ES-I3 (cell line): ENCODE data around the gene COL8A2.

Experiments used
- H3K36me3 ChIP-seq: 2 replicates; pipeline ENCODE4 v1.6.1; 2013; ENCODE audit warnings: mild to moderate bottlenecking, low read length, control low read depth, moderate library complexity; ENCODE audit not compliant: insufficient read depth
- H3K4me1 ChIP-seq: 2 replicates; pipeline ENCODE4 v1.6.1; 2013; ENCODE audit warnings: mild to moderate bottlenecking, control low read depth, low read length; ENCODE audit not compliant: insufficient read depth
- H3K9ac ChIP-seq: 2 replicates; pipeline ENCODE4 v1.6.1; 2013; ENCODE audit warnings: low read depth, mild to moderate bottlenecking, low read length, moderate library complexity
- H3K9me3 ChIP-seq: 2 replicates; pipeline ENCODE4 v1.6.1; 2013; ENCODE audit warnings: mild to moderate bottlenecking, low read length, moderate library complexity; ENCODE audit not compliant: control insufficient read depth, insufficient read depth

The COL8A2 gene

GRCh38 chr1:36122062-36123030 lies 2.7 kb downstream of the COL8A2 start:
- Histone ChIP-seq H3K4me1 (no peaks in the 10 kb centered on the region), H3K9ac (no peak overlapping the region), H3K36me3 (no peaks in the 10 kb centered on the region), H3K9me3 (no peaks in the 10 kb centered on the region)

DNA sequence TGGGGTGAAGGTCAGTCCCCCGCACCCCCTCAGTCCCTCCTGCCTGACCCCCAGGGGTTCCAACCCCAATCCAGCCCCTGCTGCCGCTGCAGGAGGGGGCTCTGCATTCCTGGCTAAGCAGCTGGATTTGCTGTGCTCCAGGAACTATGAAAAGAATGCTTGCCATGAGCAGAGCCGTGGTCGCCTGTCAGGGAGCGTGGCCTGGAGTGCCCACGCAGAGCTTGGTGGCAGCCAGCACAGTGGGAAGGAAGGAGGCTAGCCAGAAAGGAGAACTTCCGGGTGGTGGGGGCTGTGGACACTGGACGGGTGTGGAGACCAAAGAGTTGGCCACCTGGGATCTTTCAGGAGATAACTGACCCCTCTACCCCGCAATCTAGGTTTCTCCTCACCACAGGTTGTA lies 5.6 kb downstream of the COL8A2 start:
- Histone ChIP-seq H3K36me3 (no peaks in the 10 kb centered on the region), H3K9me3 (no peaks in the 10 kb centered on the region), H3K4me1 (peaks cover 6% of the 10 kb centered on the region), H3K9ac (no peak overlapping the region)

GRCh38 chr1:36118447-36119204 lies 6.4 kb downstream of the COL8A2 start:
- H3K4me1 ChIP-seq: peaks cover 6% of the 10 kb centered on the region
- no peaks in the 10 kb centered on the region for H3K9me3 ChIP-seq
- no peaks in the 10 kb centered on the region for H3K36me3 ChIP-seq

DNA sequence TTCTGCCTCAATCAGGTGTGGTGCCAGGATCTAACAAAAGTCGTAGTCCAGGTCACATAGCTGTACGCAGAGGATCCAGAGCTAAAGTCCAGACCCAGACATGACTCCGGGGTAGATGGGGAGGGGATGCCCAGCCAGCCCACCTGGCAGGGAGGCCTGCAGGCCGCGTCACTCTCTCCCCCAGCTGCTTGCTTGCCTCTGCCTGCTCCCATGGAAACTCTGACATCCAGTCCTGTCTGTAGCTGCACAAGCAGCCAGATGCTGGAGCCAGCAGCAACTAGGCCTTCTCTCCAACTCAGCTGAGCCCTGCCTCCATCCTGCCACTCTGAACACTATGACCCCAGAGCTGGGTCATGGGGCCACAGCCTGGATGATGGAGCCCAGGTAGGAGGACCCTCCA lies 8.1 kb downstream of the COL8A2 start:
- H3K36me3 ChIP-seq: no peaks in the 10 kb centered on the region
- H3K9me3 ChIP-seq: no peaks in the 10 kb centered on the region
- H3K4me1 ChIP-seq: peaks cover 6% of the 10 kb centered on the region
- H3K9ac ChIP-seq: no peak overlapping the region

More at GRCh38 chr1:36118447-36119204, 6.4 kb downstream of the COL8A2 start:
- no peak overlapping the region for H3K9ac ChIP-seq

DNA sequence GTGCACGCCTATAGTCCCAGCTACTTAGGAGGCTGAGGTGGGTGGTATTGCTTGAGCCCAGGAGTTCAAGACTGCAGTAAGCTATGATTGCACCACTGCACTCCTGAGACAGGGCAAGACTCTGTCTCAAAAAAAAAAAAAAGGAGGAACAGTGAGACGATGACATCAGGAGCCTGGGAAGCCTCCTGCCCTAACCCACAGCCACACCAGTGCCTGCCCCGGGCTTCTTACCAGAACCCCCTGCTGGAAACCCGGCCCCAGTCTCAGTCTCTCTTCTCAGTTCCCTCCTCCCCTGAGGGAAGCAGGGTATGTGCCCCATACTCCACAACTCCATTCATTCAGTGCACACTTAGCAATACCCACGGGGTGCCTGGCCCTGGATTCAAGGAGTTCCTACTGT lies 9.1 kb downstream of the COL8A2 start:
- no peaks in the 10 kb centered on the region for H3K36me3 ChIP-seq
- peaks cover 6% of the 10 kb centered on the region for H3K4me1 ChIP-seq
- H3K9ac ChIP-seq: no peak overlapping the region
- H3K9me3 ChIP-seq: no peaks in the 10 kb centered on the region

GRCh38 chr1:36115200-36115669 lies 9.8 kb downstream of the COL8A2 start:
- H3K9ac ChIP-seq: no peak overlapping the region
- H3K36me3 ChIP-seq: no peaks in the 10 kb centered on the region
- H3K4me1 ChIP-seq: peaks cover 6% of the 10 kb centered on the region
- no peaks in the 10 kb centered on the region for H3K9me3 ChIP-seq

DNA sequence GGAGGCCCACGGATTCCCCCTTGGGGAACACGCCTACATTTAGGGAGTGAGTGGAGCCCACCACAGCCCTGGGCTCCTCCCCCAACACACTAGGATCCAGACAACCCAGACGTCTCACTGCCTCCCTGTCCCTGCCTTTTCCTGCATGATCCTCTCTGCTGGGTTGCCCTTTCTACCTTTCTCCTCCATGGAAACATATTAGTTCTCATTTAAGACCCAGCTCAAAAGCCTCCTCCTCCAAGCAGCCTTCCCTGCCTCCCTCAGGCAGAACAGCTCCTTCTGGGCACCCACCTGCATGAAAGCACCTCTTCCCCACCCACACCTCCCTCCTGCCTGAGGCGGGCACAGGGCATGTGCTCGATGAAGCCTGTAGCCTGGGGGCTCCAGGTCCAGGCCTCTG lies 10.7 kb downstream of the COL8A2 start:
- H3K9me3 ChIP-seq: no peaks in the 10 kb centered on the region
- H3K4me1 ChIP-seq: peaks cover 6% of the 10 kb centered on the region
- H3K36me3 ChIP-seq: no peaks in the 10 kb centered on the region
- no peak overlapping the region for H3K9ac ChIP-seq

DNA sequence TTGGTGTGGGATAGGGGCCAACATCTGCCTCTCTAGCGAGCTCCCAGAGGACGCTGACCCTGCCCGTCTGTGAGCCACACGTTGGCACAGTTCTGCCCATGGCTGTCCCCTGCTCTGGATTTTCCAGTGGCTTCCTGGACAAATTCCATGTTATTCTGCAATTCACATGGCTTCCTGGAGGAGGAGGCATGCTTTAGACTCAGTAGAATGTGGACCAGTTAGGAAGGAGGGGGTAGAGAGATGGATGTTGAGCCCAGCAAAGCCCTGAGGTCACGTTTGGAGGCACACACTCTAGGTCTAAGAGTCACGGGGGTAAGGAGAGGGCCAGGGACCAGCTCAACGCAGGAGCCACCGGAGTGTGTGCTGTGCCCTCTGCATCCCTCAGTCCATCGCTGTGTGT lies 12.2 kb downstream of the COL8A2 start:
- no peaks in the 10 kb centered on the region for H3K36me3 ChIP-seq
- no peaks in the 10 kb centered on the region for H3K9me3 ChIP-seq
- H3K9ac ChIP-seq: no peak overlapping the region
- H3K4me1 ChIP-seq: peaks cover 6% of the 10 kb centered on the region

DNA sequence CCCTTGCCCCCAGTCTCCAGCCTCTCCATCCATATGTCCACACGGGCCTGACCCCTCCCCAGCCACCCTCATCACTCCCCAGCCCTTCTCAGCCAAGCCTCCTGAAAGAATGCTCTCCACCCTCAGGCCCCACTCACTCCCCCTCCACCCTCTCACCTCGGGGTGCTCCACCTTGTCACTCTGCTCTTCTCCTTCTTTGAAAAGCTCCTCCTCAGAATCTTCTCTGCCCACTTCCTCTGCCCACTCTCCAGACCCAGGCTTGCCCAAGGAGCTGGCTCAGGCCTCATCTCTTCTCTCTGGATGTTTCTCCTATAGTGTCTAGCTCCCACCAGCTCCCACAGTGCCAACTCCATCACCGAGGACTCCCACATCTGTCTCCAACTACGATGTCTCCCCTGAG lies 13.9 kb downstream of the COL8A2 start:
- Histone ChIP-seq H3K36me3 (no peaks in the 10 kb centered on the region), H3K9me3 (no peaks in the 10 kb centered on the region), H3K9ac (no peak overlapping the region), H3K4me1 (peaks cover 6% of the 10 kb centered on the region)

GRCh38 chr1:36109041-36109679 lies 15.9 kb downstream of the COL8A2 start:
- H3K9ac ChIP-seq: no peak overlapping the region
- H3K36me3 ChIP-seq: no peaks in the 10 kb centered on the region
- H3K9me3 ChIP-seq: no peaks in the 10 kb centered on the region
- H3K4me1 ChIP-seq: no peaks in the 10 kb centered on the region; the same call in 1 of the 2 replicates

GRCh38 chr1:36108314-36108713 lies 16.7 kb downstream of the COL8A2 start:
- no peaks in the 10 kb centered on the region; the same call in 1 of the 2 replicates for H3K4me1 ChIP-seq
- no peak overlapping the region for H3K9ac ChIP-seq
- H3K36me3 ChIP-seq: no peaks in the 10 kb centered on the region
- H3K9me3 ChIP-seq: no peaks in the 10 kb centered on the region

- no peaks in the 10 kb centered on the region; the same call in 1 of the 2 replicates for H3K4me1 ChIP-seq
- no peak overlapping the region for H3K9ac ChIP-seq
- no peaks in the 10 kb centered on the region for H3K9me3 ChIP-seq
- no peaks in the 10 kb centered on the region for H3K36me3 ChIP-seq
Measured at GRCh38 chr1:36107394-36107793, 17.6 kb downstream of the COL8A2 start.

DNA sequence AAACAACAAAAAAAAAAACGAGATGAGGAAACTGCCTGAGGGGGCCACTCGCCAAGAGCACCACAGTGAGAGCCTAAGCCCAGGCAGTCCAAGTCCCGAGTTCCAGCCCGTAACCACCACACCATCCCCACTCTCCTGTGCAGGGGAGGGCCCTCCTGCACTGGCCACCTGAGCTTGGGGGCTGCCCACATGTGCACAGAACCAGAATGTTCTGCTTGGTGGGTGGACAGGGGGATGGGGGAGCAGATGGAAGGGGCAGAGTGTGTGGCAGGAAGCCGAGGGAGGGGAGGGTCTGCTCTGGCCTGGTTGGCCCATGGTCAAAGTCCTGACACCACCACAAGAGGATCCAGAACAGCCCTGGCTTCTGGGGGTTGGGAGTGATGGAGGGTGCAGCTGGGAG lies 18.8 kb downstream of the COL8A2 start:
- no peak overlapping the region for H3K9ac ChIP-seq
- no peaks in the 10 kb centered on the region for H3K36me3 ChIP-seq
- no peaks in the 10 kb centered on the region for H3K9me3 ChIP-seq
- H3K4me1 ChIP-seq: no peaks in the 10 kb centered on the region; the same call in 1 of the 2 replicates

GRCh38 chr1:36101546-36101945 lies 23.5 kb downstream of the COL8A2 start:
- no peaks in the 10 kb centered on the region for H3K9me3 ChIP-seq
- H3K4me1 ChIP-seq: peaks cover 4% of the 10 kb centered on the region; the same call in 1 of the 2 replicates
- H3K9ac ChIP-seq: no peak overlapping the region
- no peaks in the 10 kb centered on the region for H3K36me3 ChIP-seq
